GM19328 (cell line): ENCODE results near the gene EIF5A2.

Experiments used
- ATAC-seq: cut with Tn5 transposase; IDR thresholded peaks from one replicate; pipeline ENCODE4 v1.9.1; 2021; ENCODE audit warnings: mild to moderate bottlenecking, moderate library complexity; ENCODE audit not compliant: unreplicated experiment

EIF5A2 gene

DNA sequence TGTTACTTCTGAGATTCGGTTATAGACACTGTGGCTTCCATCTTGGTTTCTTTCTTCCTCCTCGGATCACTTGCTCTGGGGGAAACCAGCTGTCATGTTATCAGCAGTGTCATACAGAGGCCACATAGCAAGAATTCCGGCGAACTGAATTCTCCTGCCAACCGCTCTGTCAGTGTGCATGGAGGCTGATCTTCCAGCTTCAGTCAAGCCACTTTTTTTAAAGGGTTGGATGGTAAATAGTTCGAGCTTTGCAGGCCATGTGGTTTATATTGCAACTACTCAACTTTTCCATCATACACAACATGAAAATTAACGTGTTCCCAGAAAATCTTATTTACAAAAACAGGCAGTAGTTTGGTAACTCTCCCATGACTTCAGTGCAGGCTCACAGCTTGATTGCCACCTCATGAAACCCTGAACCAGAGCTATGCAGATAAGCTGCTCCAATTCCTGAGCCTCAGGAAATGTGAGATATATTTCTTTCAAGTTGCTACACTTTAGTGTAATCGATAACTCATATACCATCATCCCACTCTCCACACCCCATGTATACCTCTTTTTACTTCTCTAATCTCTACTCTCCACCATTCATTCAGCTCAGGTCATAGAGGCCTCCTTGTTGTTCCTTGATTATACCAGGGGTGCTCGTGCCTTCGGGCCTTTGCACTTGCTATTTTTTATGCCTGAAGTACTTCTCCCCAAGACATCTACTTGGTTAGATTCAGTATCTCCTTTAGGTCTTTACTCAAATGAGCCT, 45.6 kb downstream of the EIF5A2 start:
- no peak for ATAC-seq

DNA sequence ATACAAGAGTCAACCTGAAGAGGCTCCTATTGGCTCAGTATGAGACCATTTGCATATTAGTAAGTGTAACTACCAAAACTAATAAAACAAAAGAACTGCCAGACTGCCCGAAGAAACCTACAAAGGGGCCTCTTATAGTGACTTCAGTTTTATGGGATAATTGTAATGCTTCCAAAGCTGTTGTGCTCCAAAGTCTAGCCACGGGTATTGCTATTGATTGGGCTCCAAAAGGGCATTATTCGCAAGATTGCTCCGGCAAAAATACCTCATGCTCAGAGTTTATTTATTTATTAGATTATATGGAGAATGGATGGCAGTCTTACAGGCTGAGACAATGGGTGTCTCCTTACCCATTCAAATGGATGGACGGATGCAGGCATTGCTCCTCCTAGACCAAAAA, 49.8 kb downstream of the EIF5A2 start:
- no peak for ATAC-seq

GRCh38 chr3:170852324-170852723, 56.1 kb downstream of the EIF5A2 start:
- ATAC-seq: no peak

- ATAC-seq: no peak
Measured at GRCh38 chr3:170848292-170848917, 60.0 kb downstream of the EIF5A2 start.

- no peak for ATAC-seq
Measured at GRCh38 chr3:170844377-170844776, 64.1 kb downstream of the EIF5A2 start.

DNA sequence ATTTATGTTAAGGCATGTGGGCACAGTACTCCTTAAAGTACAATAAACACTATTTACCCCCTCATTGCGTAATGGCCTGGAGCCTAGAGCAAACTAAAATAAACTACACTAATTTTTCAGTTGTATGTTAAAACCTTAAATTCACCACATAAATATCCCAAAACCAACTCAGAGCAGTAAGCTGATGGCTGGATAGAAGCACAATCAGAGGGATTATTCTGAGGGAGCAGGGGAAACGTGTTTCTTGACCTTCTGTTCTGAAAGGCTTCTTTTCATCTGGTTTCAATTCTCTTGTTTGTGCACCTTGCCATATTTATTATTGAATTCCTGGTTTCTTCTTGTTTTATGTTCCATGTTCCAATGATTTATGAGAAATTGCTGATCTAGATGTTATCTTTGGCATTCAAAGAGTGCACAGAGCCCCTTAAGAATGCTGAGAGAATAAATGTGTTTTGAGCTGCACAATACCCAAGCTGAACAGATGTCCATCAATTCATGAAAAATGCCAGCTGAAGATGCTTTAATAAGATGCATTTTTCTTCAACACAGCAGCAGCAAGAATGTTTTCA, 68.1 kb downstream of the EIF5A2 start:
- ATAC-seq: no peak

DNA sequence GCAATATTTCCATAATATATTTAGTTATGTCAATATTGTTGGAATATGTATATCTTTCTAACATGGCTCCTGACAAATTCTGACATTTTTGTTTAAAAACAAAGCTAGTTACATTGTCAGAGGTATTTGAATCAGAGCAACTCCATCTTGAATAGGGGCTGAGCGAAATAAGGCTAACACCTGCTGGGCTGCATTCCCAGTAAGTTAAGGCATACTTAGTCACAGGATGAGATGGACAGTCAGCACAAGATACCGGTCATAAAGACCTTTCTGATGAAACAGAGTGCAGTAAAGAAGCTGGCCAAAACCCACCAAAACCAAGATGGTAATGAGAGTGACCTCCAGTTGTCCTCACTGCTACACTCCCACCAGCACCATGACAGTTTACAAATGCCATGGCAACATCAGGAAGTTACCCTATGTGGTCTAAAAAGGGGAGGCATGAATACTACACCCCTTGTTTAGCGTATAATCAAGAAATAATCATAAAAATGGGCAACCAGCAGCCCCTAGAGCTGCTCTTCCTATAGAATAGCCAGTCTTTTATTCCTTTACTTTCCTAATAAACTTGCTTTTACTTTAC, 68.8 kb downstream of the EIF5A2 start:
- no peak for ATAC-seq
